Measurements from ENCODE around the gene ADPRHL1.
"Not testable (repeated sequence)": the region's sequence is repeated elsewhere in the genome, so short reads cannot be mapped to it uniquely, and the experiment has no call there.

DNA sequence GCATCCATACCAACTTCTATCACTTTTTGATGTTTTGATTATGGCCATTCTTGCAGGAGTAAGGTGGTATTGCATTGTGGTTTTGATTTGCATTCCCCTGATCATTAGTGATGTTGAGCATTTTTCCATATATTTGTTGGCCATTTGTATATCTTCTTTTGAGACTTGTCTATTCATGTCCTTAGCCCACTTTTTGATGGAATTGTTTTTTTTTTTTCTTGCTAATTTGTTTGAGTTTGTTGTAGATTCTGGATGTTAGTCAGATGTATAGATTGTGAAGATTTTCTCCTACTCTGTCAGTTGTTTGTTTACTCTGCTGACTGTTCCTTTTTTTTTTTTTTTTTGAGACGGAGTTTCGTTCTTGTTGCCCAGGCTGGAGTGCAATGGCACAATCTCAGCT, 70.7 kb downstream of the ADPRHL1 start:
- TF ChIP-seq, protein P1, sequence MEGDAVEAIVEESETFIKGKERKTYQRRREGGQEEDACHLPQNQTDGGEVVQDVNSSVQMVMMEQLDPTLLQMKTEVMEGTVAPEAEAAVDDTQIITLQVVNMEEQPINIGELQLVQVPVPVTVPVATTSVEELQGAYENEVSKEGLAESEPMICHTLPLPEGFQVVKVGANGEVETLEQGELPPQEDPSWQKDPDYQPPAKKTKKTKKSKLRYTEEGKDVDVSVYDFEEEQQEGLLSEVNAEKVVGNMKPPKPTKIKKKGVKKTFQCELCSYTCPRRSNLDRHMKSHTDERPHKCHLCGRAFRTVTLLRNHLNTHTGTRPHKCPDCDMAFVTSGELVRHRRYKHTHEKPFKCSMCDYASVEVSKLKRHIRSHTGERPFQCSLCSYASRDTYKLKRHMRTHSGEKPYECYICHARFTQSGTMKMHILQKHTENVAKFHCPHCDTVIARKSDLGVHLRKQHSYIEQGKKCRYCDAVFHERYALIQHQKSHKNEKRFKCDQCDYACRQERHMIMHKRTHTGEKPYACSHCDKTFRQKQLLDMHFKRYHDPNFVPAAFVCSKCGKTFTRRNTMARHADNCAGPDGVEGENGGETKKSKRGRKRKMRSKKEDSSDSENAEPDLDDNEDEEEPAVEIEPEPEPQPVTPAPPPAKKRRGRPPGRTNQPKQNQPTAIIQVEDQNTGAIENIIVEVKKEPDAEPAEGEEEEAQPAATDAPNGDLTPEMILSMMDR (IDR thresholded peaks at IDR 0.05): not testable (repeated sequence)
- not testable (repeated sequence) for TF ChIP-seq POLR2A (IDR thresholded peaks at IDR 0.05)

Measured in Peyer's patch (tissue), 4 donors.